NCI-H146 (cell line): Measurements from ENCODE around the gene GSK3B.

Experiments
- DNase-seq: peaks from one replicate; lab custom pipeline; 2025; lab: John Stamatoyannopoulos, UW

GSK3B gene

GRCh38 chr3:120093911-120094775, at the start of gene GSK3B:
Gene GSK3B (minus strand): TSS chr3:120094447. CDS start chr3:120093434, 1,013 bp downstream.
- DNase-seq: peak; percentile 93

- DNase-seq: no peak
Observed at GRCh38 chr3:120143676-120144075, 49.4 kb upstream of the GSK3B start.

- DNase-seq: no peak
Observed at GRCh38 chr3:120142236-120142635, 48.0 kb upstream of the GSK3B start.

DNA sequence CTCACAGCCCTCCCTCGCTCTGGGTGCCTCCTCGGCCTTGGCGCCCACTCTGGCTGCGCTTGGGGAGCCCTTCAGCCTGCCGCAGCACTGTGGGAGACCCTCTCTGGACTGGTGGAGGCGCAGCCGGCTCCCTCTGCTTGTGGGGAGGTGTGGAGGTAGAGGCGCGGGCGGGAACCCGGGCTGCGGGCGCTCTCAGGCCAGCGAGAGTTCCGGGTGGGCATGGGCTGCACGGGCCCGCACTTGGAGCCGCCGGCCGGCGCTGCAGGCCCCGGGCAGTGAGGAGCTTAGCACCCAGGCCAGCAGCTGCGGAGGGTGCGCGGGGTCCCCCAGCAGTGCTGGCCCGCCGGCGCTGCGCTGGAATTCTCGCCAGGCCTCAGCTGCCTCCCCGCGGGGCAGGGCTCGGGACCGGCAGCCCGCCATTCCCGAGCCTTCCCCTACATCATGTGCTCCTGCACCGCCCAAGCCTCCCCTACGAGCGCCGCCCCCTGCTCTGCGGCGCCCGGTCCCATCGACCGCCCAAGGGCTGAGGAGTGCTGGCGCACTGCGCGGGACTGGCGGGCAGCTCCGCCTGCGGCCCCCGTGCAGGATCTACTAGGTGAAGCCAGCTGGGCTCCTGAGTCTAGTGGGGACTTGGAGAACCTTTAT, 46.0 kb upstream of the GSK3B start:
- DNase-seq: no peak

DNA sequence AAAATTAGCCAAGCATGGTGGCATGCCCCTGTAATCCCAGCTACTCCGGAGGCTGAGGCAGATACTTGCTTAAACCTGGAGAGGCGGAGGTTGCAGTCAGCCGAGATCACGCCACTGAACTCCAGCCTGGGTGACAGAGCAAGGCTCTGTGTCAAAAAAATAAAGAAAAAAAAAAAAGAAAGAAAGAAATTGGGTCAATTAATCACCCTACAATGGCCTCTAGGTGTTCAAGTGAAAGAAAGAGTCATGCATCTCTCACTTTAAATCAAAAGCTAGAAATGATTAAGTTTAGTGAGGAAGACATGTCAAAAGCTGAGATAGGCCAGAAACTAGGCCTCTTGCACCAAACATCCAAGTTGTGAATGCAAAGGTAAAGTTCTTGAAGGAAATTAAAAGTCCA, 44.9 kb upstream of the GSK3B start:
- DNase-seq: no peak

DNA sequence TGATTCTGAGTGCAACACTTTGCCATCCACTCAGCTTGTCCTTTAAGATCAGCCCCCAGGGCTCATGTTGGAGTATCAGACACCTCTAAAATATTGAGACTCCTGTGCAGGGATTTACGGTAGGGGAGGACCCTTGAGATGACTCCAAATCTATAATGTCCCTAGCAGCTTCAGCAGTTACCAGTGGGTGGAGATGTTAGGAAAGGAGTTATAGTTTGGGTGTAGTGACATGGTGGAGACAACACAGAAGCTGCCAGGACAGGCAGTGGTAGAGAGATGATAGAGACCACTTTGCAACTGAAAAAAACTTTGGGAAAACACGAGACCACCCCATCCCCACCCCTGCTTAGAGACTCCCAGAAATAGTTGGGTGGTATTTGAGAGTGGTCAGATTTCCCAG, 43.3 kb upstream of the GSK3B start:
- DNase-seq: peak; percentile 37

GRCh38 chr3:120130656-120131055, 36.4 kb upstream of the GSK3B start:
- DNase-seq: no peak

- DNase-seq: no peak
Observed at GRCh38 chr3:120129718-120130513, 35.7 kb upstream of the GSK3B start.

- no peak for DNase-seq
Observed at GRCh38 chr3:120129051-120129450, 34.8 kb upstream of the GSK3B start.

GRCh38 chr3:120125992-120126391, 31.7 kb upstream of the GSK3B start:
- no peak for DNase-seq

GRCh38 chr3:120119846-120120510, 25.7 kb upstream of the GSK3B start:
- DNase-seq: no peak

DNA sequence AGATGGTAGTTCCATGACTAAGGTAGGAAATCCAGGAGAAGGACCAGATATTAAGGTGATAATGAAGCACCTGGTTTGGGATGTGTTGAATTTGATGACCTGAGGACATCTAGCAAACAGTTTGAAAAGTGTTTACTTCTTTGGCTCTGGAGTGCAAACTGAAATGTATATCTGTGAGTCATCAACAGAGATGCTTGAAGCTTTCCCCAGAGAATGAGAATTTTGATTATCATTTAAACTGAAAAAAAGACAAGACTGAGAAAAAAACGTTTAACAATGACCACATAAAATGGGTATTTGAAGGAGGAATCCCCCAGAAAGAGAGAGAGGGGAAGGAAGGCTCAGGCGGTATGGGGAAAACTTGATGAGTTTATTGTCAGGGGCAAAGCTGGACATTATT, 20.7 kb upstream of the GSK3B start:
- no peak for DNase-seq

- no peak for DNase-seq
Observed at GRCh38 chr3:120114376-120114775, 20.1 kb upstream of the GSK3B start.

DNA sequence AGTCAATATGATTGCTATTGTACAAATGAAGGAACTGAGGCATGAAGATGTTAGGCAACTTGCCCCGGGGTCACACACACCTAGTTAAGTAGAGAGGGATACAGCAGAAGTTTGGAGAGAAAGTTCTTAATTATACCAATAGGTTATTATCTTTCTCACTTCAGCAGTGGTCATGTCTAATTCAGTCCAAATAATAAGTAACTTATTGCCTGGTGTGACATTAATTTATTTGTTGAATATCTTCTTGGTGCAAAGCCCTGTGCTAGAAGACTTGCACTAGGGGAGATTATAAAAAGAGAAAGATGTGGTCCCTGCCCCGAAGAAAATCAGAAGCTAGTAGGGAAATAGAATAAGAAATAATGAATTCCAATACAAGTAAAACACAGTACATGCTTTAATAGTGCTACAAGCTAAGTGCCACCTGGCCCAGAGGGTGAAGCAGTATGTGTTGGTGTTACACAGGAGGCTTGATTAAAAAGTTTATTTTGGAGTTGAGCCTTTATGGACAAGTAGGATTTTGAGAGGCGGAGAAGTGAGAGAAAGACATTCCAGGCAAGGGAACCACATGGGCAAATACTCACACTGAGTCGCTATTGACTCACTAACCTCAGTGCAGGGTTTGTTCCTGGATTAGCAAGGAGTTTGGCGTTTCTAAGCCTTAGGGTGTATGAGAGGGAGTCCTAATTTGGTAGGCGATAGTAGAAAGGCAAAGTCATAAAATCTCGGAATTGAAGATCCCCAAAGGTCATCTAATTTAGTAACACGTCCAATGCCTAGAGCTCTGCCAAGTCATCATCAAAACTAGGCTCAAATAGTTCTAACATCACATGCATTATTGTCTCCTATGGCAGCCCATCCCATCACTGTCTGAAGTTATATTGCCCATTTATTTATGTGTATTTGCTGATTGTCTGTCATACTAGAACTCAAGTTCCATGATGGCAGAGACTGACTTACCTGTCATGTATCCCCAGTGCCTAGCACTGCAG, 19.2 kb upstream of the GSK3B start:
- no peak for DNase-seq

DNA sequence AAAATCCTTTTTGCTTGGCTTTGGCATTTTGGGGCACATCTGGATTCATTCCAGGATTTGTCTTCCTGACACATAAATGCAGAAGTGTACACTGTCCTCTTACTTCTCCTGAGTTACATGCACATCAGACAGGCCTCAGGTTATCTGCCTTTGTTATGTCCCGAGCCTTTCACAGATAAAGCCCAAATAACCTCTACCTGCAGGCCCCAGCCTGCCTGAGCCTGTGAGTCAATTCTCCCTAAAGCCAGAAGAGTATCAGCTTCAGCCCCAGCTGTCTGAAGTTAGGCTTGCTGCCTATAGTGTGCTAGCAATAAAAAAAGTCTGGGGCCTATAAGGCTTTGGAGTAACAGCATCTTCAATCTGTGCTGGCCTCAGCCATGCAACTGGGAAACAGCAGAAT, 17.7 kb upstream of the GSK3B start:
- no peak for DNase-seq

- no peak for DNase-seq
Observed at GRCh38 chr3:120103276-120103675, 9.0 kb upstream of the GSK3B start.

DNA sequence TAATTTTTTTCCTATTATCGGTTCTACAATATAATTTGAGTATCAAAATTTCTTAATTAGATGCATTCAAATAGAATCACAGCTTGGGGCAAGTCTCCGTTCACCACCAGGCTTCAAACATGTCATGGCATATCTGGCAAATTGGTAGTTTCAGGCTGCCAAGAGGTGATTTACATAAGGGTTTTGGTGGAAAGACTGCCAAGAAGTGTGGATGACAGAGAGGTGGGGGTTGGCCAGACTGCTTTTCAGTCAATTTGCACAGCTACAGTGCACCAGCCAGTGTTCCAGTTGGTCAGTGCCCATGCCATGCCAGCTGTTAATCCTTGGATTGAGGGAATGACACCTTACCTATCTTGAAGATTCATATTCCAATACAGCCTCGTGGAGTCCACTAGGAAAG, 8.4 kb upstream of the GSK3B start:
- no peak for DNase-seq

DNA sequence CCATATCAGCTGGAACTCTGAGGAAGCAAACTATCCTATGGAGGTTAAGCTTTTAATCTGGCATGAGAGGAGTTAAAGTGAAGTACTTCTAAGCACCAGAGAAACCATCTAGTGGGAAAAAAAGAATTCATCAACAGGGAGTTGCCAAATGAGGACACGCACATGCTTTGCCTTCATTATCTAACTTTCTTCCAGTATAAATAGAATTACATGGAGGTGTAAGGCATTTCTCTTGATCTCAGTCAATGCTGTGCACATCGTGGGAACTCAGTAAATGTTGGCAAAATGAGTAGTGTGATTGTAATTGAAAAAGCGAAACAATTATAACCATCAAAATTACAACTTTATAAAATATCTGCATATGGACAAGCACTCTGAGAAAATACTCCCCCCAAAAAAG, 8.0 kb upstream of the GSK3B start:
- no peak for DNase-seq

DNA sequence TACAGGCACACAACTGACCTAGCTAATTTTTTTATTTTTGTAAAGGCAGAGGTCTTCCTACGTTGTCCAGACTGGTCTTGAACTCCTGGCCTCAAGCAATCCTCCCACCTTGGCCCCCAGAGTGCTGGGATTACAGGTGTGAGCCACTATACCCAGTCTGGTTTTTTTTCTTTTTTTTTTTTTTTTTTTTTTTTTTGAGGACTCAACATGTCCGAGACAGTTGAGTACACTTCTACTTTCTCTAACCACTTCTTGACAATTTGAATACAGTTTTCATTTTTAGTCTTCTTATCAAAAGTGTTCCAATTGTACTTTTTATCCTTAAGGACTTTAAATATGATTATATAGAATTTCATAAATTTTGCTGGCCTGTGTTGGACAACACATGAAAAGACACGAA, 7.4 kb upstream of the GSK3B start:
- no peak for DNase-seq

DNA sequence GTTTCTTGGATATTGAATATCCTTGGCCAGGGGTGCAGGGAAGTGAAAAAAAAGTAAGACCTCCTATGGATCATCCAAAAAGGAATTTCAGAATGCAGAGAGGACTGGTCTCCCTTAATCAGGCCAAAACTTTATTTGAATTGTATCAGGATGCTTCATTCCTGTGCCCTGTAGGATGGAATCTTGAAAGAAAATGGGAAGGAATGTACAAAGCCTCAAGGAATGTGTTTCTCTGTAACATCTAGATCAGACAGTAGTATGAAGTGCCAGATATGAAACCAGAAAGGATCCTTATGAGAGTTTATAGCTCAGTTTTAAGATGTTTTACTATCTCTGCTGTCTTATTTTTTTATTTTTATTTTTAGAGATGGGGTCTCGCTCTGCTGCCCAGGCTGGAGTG, 6.5 kb upstream of the GSK3B start:
- no peak for DNase-seq

- no peak for DNase-seq
Observed at GRCh38 chr3:120098710-120099109, 4.5 kb upstream of the GSK3B start.
